Astrocyte of the hippocampus (primary cell): ENCODE measurements around the gene MBD1.
A peak's percentile ranks its signal among the peaks of the same experiment; 100 is the strongest.
"Not testable (repeated sequence)": the region's sequence is repeated elsewhere in the genome, so short reads cannot be mapped to it uniquely, and the experiment has no call there.

Experiments used
- DNase-seq: peaks from one replicate; pipeline ENCODE4 v3.0.0; 2011; ENCODE audit warnings: low read depth, low spot score

MBD1 gene

GRCh38 chr18:50289108-50289443, 7.8 kb upstream of the MBD1 start:
- no peak for DNase-seq

- DNase-seq, result not testable (repeated sequence)
Measured at GRCh38 chr18:50288348-50289107, 7.2 kb upstream of the MBD1 start.

GRCh38 chr18:50287441-50288347, 6.4 kb upstream of the MBD1 start, which contains the start of gene CXXC1:
Gene CXXC1, minus strand, starts transcription at chr18:50287692. Its CDS starts 103 bp downstream, at chr18:50287589.
- DNase-seq, result peak; percentile 100

- peak; percentile 11 for DNase-seq
Measured at GRCh38 chr18:50287028-50287440, 5.7 kb upstream of the MBD1 start.

GRCh38 chr18:50286391-50287027, 5.2 kb upstream of the MBD1 start:
- DNase-seq, result peak; percentile 34

GRCh38 chr18:50285631-50286321, 4.5 kb upstream of the MBD1 start:
- DNase-seq, result no peak

GRCh38 chr18:50285071-50285470, 3.7 kb upstream of the MBD1 start:
- no peak for DNase-seq

- no peak for DNase-seq
Measured at GRCh38 chr18:50284255-50284885, 3.0 kb upstream of the MBD1 start.

- DNase-seq, result no peak
Measured at GRCh38 chr18:50283469-50284209, 2.3 kb upstream of the MBD1 start.

- DNase-seq, result no peak
Measured at GRCh38 chr18:50282521-50283335, 1.4 kb upstream of the MBD1 start.

GRCh38 chr18:50281972-50282520, 723 bp upstream of the MBD1 start:
- no peak for DNase-seq

- no peak for DNase-seq
Measured at GRCh38 chr18:50280707-50281294, 522 bp downstream of the MBD1 start.

GRCh38 chr18:50279752-50280151, 1.6 kb downstream of the MBD1 start:
- no peak for DNase-seq

- DNase-seq, result peak; percentile 27
Measured at GRCh38 chr18:50277942-50278341, 3.4 kb downstream of the MBD1 start.

GRCh38 chr18:50276452-50276851, 4.9 kb downstream of the MBD1 start:
- DNase-seq, result no peak

GRCh38 chr18:50275503-50276036, 5.8 kb downstream of the MBD1 start:
- no peak for DNase-seq

- no peak for DNase-seq
Measured at GRCh38 chr18:50274941-50275340, 6.4 kb downstream of the MBD1 start.

GRCh38 chr18:50274044-50274442, 7.3 kb downstream of the MBD1 start:
- DNase-seq, result no peak
